ENCODE measurements around the gene SLC27A2.
"Not testable (repeated sequence)": the region's sequence is repeated elsewhere in the genome, so short reads cannot be mapped to it uniquely, and the experiment has no call there.

The SLC27A2 gene

GRCh38 chr15:50164458-50164857 is 17.5 kb upstream of the SLC27A2 start:
- no peak for DNase-seq

GRCh38 chr15:50166216-50166615 is 15.8 kb upstream of the SLC27A2 start:
- DNase-seq, result no peak

GRCh38 chr15:50167110-50167509 is 14.9 kb upstream of the SLC27A2 start:
- DNase-seq, result no peak

GRCh38 chr15:50168379-50168778 is 13.6 kb upstream of the SLC27A2 start:
- no peak for DNase-seq

- DNase-seq, result no peak
These were observed 13.1 kb upstream of the SLC27A2 start for GRCh38 chr15:50168783-50169411.

GRCh38 chr15:50172360-50172895 is 9.6 kb upstream of the SLC27A2 start:
- not testable (repeated sequence) for DNase-seq

- no peak for DNase-seq
These were observed 5.1 kb upstream of the SLC27A2 start for GRCh38 chr15:50176869-50177268.

- no peak for DNase-seq
These were observed 1.9 kb upstream of the SLC27A2 start for GRCh38 chr15:50180091-50180490.

GRCh38 chr15:50180582-50180981 is 1.4 kb upstream of the SLC27A2 start:
- DNase-seq, result no peak

GRCh38 chr15:50181201-50181968 is 611 bp upstream of the SLC27A2 start:
- DNase-seq, result no peak

- DNase-seq, result peak; percentile 15
These were observed 420 bp downstream of the SLC27A2 start for GRCh38 chr15:50182219-50183013.

- DNase-seq, result no peak
These were observed 1.3 kb downstream of the SLC27A2 start for GRCh38 chr15:50183112-50183794.

GRCh38 chr15:50184863-50185504 is 3.0 kb downstream of the SLC27A2 start:
- DNase-seq, result no peak

- DNase-seq, result no peak
These were observed 4.1 kb downstream of the SLC27A2 start for GRCh38 chr15:50186090-50186489.

GRCh38 chr15:50186752-50187151 is 4.8 kb downstream of the SLC27A2 start:
- no peak for DNase-seq

GRCh38 chr15:50187525-50187924 is 5.5 kb downstream of the SLC27A2 start:
- no peak for DNase-seq

- DNase-seq, result no peak
These were observed 6.0 kb downstream of the SLC27A2 start for GRCh38 chr15:50187997-50188396.

GRCh38 chr15:50188793-50189192 is 6.8 kb downstream of the SLC27A2 start:
- DNase-seq, result not testable (repeated sequence)

GRCh38 chr15:50189633-50190032 is 7.6 kb downstream of the SLC27A2 start:
- DNase-seq, result no peak

- DNase-seq, result no peak
These were observed 8.2 kb downstream of the SLC27A2 start for GRCh38 chr15:50190166-50190570.

GRCh38 chr15:50190723-50191122 is 8.7 kb downstream of the SLC27A2 start:
- no peak for DNase-seq

GRCh38 chr15:50192164-50192563 is 10.2 kb downstream of the SLC27A2 start:
- no peak for DNase-seq
